SJCRH30 (cell line): ENCODE measurements around the gene ZNF454. TPM values are rescaled to one million over a fixed set of nuclear protein-coding genes. Genes with fewer than 3 reads are reported as not detected.

ENCODE experiments used
- total RNA-seq: library from RNA; depleted of rRNA; stranded (reverse); fragments of >200 nt; shearing (Covaris generic); gene quantifications from 2 replicates; pipeline ENCODE4 v1.2.3, GENCODE V29; 2014; rRNA removed

Gene ZNF454
- total RNA-seq, 1 experiment from 2014 or later, result not detected

Other genes starting within 250 kb of the ZNF454 start
- gene ZNF354A, start 210.5 kb upstream of the ZNF454 start, total RNA-seq, result 13.5 and 17.3 TPM in 2 replicates
- gene ZNF354B, start 81.2 kb upstream of the ZNF454 start, total RNA-seq, result 14.0 and 16.9 TPM in 2 replicates
- 0.23 and 0.28 TPM in 2 replicates for gene ZFP2, start 45.3 kb upstream of the ZNF454 start, total RNA-seq
- not detected in 2 replicates for gene GRM6, start 54.1 kb downstream of the ZNF454 start, total RNA-seq
- gene ZNF879, start 82.6 kb downstream of the ZNF454 start, total RNA-seq, result 3.9 and 5.5 TPM in 2 replicates
- gene ZNF354C, start 119.2 kb downstream of the ZNF454 start, total RNA-seq, result 14.9 and 15.8 TPM in 2 replicates